Liver (tissue), 9 donors: ENCODE data around the gene GLRA3. TPM values are rescaled to one million over a fixed set of nuclear protein-coding genes. Genes with fewer than 3 reads are reported as not detected.
A peak's percentile ranks its signal among the peaks of the same experiment; 100 is the strongest.

Experiments
- DNase-seq: peaks from one replicate; pipeline ENCODE4 v3.0.0-alpha.2; 2017; ENCODE audit warnings: low spot score
- H3K27ac ChIP-seq, 2 donors: one replicate each; pipeline ENCODE4 v1.7.0; 2013; ENCODE audit warnings: inconsistent platforms in 2 of 2, low read length in 2 of 2, control low read depth in 1 of 2, low read depth in 1 of 2, mild to moderate bottlenecking in 1 of 2
- H3K27me3 ChIP-seq, 4 donors: one replicate each; pipeline versions ENCODE4 v1.6.1 to v1.7.0; 2013; ENCODE audit warnings: low read length in 3 of 4, inconsistent platforms in 1 of 4, mild to moderate bottlenecking in 1 of 4, moderate library complexity in 1 of 4; ENCODE audit not compliant: control insufficient read depth in 4 of 4, insufficient read depth in 4 of 4
- H3K36me3 ChIP-seq, 4 donors: one replicate each; pipeline versions ENCODE4 v1.6.1 to v1.7.0; 2013; ENCODE audit warnings: low read length in 3 of 4, mild to moderate bottlenecking in 3 of 4, low read depth in 1 of 4, moderate library complexity in 1 of 4; ENCODE audit not compliant: control insufficient read depth in 4 of 4, insufficient read depth in 3 of 4
- H3K4me1 ChIP-seq, 4 donors: one replicate each; pipeline versions ENCODE4 v1.6.1 to v1.7.0; 2013; ENCODE audit warnings: low read length in 3 of 4, mild to moderate bottlenecking in 3 of 4, moderate library complexity in 1 of 4; ENCODE audit not compliant: control insufficient read depth in 4 of 4, insufficient read depth in 4 of 4
- H3K4me3 ChIP-seq, 3 donors: one replicate each; pipeline versions ENCODE4 v1.6.1 to v1.7.0; 2013; ENCODE audit warnings: low read length in 3 of 3, control low read depth in 1 of 3, low read depth in 1 of 3, mild to moderate bottlenecking in 1 of 3
- H3K9ac ChIP-seq, 2 donors: one replicate each; pipeline ENCODE4 v1.7.0; 2013; ENCODE audit warnings: low read length in 2 of 2, mild to moderate bottlenecking in 2 of 2, moderate library complexity in 2 of 2, control low read depth in 1 of 2, low read depth in 1 of 2
- H3K9me3 ChIP-seq, 4 donors: one replicate each; pipeline versions ENCODE4 v1.6.1 to v1.7.0; 2013; ENCODE audit warnings: low read length in 3 of 4; ENCODE audit not compliant: control insufficient read depth in 4 of 4
- EGR1 ChIP-seq, 2 donors: IDR thresholded peaks; 2 replicates each; pipeline ENCODE4 v1.6.1; 2016 to 2018; ENCODE audit warnings: antibody characterized with exemption in 2 of 2, low read depth in 2 of 2
- FOXA1 ChIP-seq: IDR thresholded peaks from 2 replicates; pipeline ENCODE4 v1.6.1; 2016; ENCODE audit warnings: antibody characterized with exemption
- FOXA2 ChIP-seq: IDR thresholded peaks from 2 replicates; pipeline ENCODE4 v1.6.1; 2016; ENCODE audit warnings: antibody characterized with exemption
- GABPA ChIP-seq, 2 donors: IDR thresholded peaks in 1 of 2; conservative IDR thresholded peaks in 1 of 2; 2 replicates each; pipeline ENCODE4 v1.6.1; 2016; ENCODE audit warnings: antibody characterized with exemption in 2 of 2, mild to moderate bottlenecking in 1 of 2, moderate library complexity in 1 of 2
- HNF4A ChIP-seq, 2 donors: conservative IDR thresholded peaks; 2 replicates each; pipeline ENCODE4 v1.6.1; 2016; ENCODE audit warnings: antibody characterized with exemption in 2 of 2, mild to moderate bottlenecking in 2 of 2
- HNF4G ChIP-seq: IDR thresholded peaks from 2 replicates; pipeline ENCODE4 v1.6.1; 2016; ENCODE audit warnings: antibody characterized with exemption
- JUND ChIP-seq, 2 donors: IDR thresholded peaks; 2 replicates each; pipeline ENCODE4 v1.6.1; 2016; ENCODE audit warnings: antibody characterized with exemption in 2 of 2
- NR2F2 ChIP-seq: IDR thresholded peaks from 2 replicates; pipeline ENCODE4 v1.6.1; 2016; ENCODE audit warnings: antibody characterized with exemption
- RAD21 ChIP-seq, 2 donors: IDR thresholded peaks; 2 replicates each; pipeline ENCODE4 v1.6.1; 2016; ENCODE audit warnings: antibody characterized with exemption in 2 of 2, mild to moderate bottlenecking in 2 of 2
- RXRA ChIP-seq, 2 donors: IDR thresholded peaks; 2 replicates each; pipeline ENCODE4 v1.6.1; 2017 to 2018; ENCODE audit warnings: antibody characterized with exemption in 2 of 2, mild to moderate bottlenecking in 1 of 2
- SP1 ChIP-seq: IDR thresholded peaks from 2 replicates; pipeline ENCODE4 v1.6.1; 2018; ENCODE audit warnings: antibody characterized with exemption, mild to moderate bottlenecking
- TAF1 ChIP-seq: conservative IDR thresholded peaks from 2 replicates; pipeline ENCODE4 v1.6.1; 2016; ENCODE audit warnings: antibody characterized with exemption, mild to moderate bottlenecking
- WGBS: extraction: QIAGEN DNeasy Blood & Tissue Kit; methylation state at CpG from one replicate; pipeline ENCODE4 v1.1.7; 2013; 5-methylcytosine and 5-hydroxymethylcytosine counted together
- polyA plus RNA-seq, 2 donors: library from polyadenylated mRNA; stranded (reverse) in 1 of 2; unstranded in 1 of 2; fragments of 200-250 nt in 1 of 2; fragments of >200 nt in 1 of 2; fragmentation: Nextera tagmentation in 1 of 2; extraction: Ambion mirVana in 1 of 2; gene quantifications; one replicate each; pipeline versions ENCODE4 v1.2.1 to v1.2.3, GENCODE V29; 2013 to 2015
- total RNA-seq, 2 donors: library from RNA; depleted of rRNA; stranded (reverse); fragments of >200 nt; gene quantifications; one replicate each; pipeline ENCODE4 v1.2.3, GENCODE V29; 2014
- TF ChIP-seq, protein P1 (sequence below): fragments of 150-350 bp; IDR thresholded peaks from 2 replicates; pipeline ENCODE4 v1.5.1; 2017; ENCODE audit warnings: improper control_type of control experiment, low read depth, low read length; ENCODE audit not compliant: missing input control
- TF ChIP-seq, protein P2 (sequence below): IDR thresholded peaks from 2 replicates; pipeline ENCODE4 v1.6.1; 2016; ENCODE audit warnings: antibody characterized with exemption
- TF ChIP-seq, protein P3 (sequence below): IDR thresholded peaks from 2 replicates; pipeline ENCODE4 v1.6.1; 2016; ENCODE audit warnings: antibody characterized with exemption
- TF ChIP-seq, protein P4 (sequence below): IDR thresholded peaks from 2 replicates; pipeline ENCODE4 v1.6.1; 2016; ENCODE audit warnings: antibody characterized with exemption
- donor health status: healthy.
- donor health status: healthy.
- donor health status: healthy.
- donor health status: healthy.
- donor health status: healthy.

Gene GLRA3
- total and polyA plus RNA-seq, 4 donors: not detected

DNA sequence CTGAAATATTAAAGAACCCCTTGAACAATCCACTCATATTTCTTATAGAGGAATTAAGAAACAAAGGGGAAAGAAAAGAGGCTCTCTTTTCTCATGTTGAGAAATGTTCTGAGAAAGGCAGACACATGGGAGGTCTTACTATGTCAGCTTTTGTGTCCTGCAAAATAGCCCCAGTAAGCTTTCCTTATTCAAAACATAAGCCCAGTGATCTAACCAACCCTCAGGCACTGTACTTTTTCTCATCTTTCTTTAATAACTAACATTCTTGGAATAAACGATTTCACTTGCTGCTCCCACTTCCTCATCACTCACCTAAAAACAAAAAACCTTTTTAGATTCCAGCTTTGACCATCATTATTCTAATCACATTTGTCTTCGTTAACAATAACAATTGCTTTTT lies 115.9 kb downstream of the GLRA3 start:
- H3K36me3 ChIP-seq: no peaks in the 10 kb centered on the region
- no peaks in the 10 kb centered on the region for H3K4me1 ChIP-seq
- DNase-seq: no peak
- no peaks in the 10 kb centered on the region for H3K9me3 ChIP-seq
- no peak overlapping the region for H3K4me3 ChIP-seq
- 56% methylated on average over 2 of the region's 2 CpGs for WGBS
- H3K27me3 ChIP-seq: peaks cover 0 to 19% (median 4%) of the 10 kb centered on the region in 4 donors
- TF ChIP-seq HNF4A (conservative IDR thresholded peaks at IDR 0.05): no peak
- no peak for TF ChIP-seq TAF1
- no peak for TF ChIP-seq HNF4G
- no peak for TF ChIP-seq FOXA1
- TF ChIP-seq, protein P1, sequence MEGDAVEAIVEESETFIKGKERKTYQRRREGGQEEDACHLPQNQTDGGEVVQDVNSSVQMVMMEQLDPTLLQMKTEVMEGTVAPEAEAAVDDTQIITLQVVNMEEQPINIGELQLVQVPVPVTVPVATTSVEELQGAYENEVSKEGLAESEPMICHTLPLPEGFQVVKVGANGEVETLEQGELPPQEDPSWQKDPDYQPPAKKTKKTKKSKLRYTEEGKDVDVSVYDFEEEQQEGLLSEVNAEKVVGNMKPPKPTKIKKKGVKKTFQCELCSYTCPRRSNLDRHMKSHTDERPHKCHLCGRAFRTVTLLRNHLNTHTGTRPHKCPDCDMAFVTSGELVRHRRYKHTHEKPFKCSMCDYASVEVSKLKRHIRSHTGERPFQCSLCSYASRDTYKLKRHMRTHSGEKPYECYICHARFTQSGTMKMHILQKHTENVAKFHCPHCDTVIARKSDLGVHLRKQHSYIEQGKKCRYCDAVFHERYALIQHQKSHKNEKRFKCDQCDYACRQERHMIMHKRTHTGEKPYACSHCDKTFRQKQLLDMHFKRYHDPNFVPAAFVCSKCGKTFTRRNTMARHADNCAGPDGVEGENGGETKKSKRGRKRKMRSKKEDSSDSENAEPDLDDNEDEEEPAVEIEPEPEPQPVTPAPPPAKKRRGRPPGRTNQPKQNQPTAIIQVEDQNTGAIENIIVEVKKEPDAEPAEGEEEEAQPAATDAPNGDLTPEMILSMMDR: no peak
- TF ChIP-seq JUND (IDR thresholded peaks at IDR 0.05): no peak
- TF ChIP-seq EGR1 (IDR thresholded peaks at IDR 0.05; ENCODE audit: low read depth in 2 of 2): no peak
- TF ChIP-seq, protein P2, sequence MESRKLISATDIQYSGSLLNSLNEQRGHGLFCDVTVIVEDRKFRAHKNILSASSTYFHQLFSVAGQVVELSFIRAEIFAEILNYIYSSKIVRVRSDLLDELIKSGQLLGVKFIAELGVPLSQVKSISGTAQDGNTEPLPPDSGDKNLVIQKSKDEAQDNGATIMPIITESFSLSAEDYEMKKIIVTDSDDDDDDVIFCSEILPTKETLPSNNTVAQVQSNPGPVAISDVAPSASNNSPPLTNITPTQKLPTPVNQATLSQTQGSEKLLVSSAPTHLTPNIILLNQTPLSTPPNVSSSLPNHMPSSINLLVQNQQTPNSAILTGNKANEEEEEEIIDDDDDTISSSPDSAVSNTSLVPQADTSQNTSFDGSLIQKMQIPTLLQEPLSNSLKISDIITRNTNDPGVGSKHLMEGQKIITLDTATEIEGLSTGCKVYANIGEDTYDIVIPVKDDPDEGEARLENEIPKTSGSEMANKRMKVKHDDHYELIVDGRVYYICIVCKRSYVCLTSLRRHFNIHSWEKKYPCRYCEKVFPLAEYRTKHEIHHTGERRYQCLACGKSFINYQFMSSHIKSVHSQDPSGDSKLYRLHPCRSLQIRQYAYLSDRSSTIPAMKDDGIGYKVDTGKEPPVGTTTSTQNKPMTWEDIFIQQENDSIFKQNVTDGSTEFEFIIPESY: no peak
- TF ChIP-seq GABPA (IDR thresholded peaks at IDR 0.05 in 1 of 2, conservative IDR thresholded peaks at IDR 0.05 in 1 of 2): no peak
- no peak for TF ChIP-seq RXRA (IDR thresholded peaks at IDR 0.05)
- no peak for TF ChIP-seq NR2F2
- TF ChIP-seq, protein P3, sequence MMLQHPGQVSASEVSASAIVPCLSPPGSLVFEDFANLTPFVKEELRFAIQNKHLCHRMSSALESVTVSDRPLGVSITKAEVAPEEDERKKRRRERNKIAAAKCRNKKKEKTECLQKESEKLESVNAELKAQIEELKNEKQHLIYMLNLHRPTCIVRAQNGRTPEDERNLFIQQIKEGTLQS: no peak
- no peak for TF ChIP-seq SP1
- TF ChIP-seq, protein P4, sequence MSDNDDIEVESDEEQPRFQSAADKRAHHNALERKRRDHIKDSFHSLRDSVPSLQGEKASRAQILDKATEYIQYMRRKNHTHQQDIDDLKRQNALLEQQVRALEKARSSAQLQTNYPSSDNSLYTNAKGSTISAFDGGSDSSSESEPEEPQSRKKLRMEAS: no peak
- H3K27ac ChIP-seq: no peak overlapping the region
- H3K9ac ChIP-seq: no peak overlapping the region

DNA sequence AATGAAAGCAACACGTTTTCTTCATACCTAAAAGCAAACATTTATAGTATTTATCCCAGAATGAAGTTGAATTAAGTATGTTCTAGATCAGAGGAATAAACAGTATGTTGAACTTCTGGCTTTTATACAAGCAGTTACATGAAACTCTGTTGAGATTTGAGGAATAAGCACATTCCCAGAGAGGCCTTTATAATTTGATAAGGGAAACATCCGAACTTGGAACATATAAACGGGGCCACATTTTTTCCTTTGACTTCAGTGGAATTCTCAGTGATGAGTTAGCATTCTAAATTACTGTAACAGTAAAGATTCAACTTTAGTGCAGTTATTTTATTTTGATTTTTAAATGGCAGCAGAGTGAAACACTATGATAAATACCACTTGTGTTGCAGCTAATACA lies 119.5 kb downstream of the GLRA3 start:
- Histone ChIP-seq H3K4me1 (no peaks in the 10 kb centered on the region), H3K36me3 (no peaks in the 10 kb centered on the region), H3K9ac (no peak overlapping the region), H3K4me3 (no peak overlapping the region), H3K27me3 (peaks cover 0 to 10% (median 3%) of the 10 kb centered on the region in 4 donors), H3K27ac (no peak overlapping the region), H3K9me3 (no peaks in the 10 kb centered on the region)
- DNase-seq: no peak
- TF ChIP-seq HNF4G: no peak
- peak; percentile 49 for TF ChIP-seq NR2F2
- WGBS: 46% methylated on average over 3 of the region's 3 CpGs

DNA sequence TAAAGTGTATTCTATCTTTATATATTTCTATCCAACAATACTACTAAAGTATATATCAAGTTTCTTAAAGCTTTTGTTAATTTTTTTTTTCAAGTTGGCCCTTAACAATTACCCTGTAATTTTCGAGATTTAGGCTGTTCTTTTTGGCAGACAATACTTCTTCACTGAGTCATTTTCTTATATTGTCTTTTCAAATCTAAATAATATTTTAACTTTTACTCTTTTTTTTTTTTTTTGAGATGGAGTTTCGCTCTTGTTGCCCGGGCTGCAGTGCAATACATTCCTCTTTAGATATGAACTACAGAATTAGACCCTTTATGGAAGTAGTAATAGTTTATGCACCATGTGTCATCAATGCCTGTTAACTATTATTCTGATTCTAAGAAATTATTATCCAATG lies 120.7 kb downstream of the GLRA3 start:
- Histone ChIP-seq H3K27me3 (peaks cover 0 to 10% (median 1%) of the 10 kb centered on the region in 4 donors), H3K4me3 (no peak overlapping the region), H3K27ac (no peak overlapping the region), H3K9me3 (no peaks in the 10 kb centered on the region), H3K9ac (no peak overlapping the region), H3K4me1 (no peaks in the 10 kb centered on the region), H3K36me3 (no peaks in the 10 kb centered on the region)
- WGBS: 51% methylated on average over 3 of the region's 3 CpGs
- DNase-seq: no peak
- TF ChIP-seq GABPA (IDR thresholded peaks at IDR 0.05 in 1 of 2, conservative IDR thresholded peaks at IDR 0.05 in 1 of 2) (no peak), FOXA2 (no peak), EGR1 (IDR thresholded peaks at IDR 0.05; ENCODE audit: low read depth in 2 of 2) (no peak), RAD21 (IDR thresholded peaks at IDR 0.05) (no peak), JUND (IDR thresholded peaks at IDR 0.05) (no peak), HNF4A (conservative IDR thresholded peaks at IDR 0.05) (no peak), RXRA (IDR thresholded peaks at IDR 0.05) (no peak), NR2F2 (no peak), FOXA1 (no peak)
- TF ChIP-seq, protein P2: no peak
- TF ChIP-seq, protein P1: no peak
